Colonic mucosa (tissue), 4 donors: ENCODE results near the gene SUPT5H. TPM values are rescaled to one million over a fixed set of nuclear protein-coding genes. Genes with fewer than 3 reads are reported as not detected.

Source experiments
- DNase-seq: peaks from one replicate; pipeline ENCODE4 v3.0.0-alpha.2; 2020
- H3K27ac ChIP-seq: fragments of 200-600 bp; one replicate; pipeline ENCODE4 v1.8.0; 2021
- H3K27me3 ChIP-seq: fragments of 200-600 bp; one replicate; pipeline ENCODE4 v1.8.0; 2021
- H3K36me3 ChIP-seq: fragments of 200-600 bp; one replicate; pipeline ENCODE4 v1.8.0; 2021
- H3K4me1 ChIP-seq: fragments of 200-600 bp; one replicate; pipeline ENCODE4 v1.8.0; 2021; ENCODE audit warnings: mild to moderate bottlenecking
- H3K4me3 ChIP-seq: fragments of 200-600 bp; one replicate; pipeline ENCODE4 v1.8.0; 2021
- H3K9ac ChIP-seq, 2 donors: one replicate each; pipeline ENCODE4 v1.7.0; 2013; ENCODE audit warnings: control low read depth in 2 of 2, low read depth in 2 of 2, low read length in 2 of 2
- H3K9me3 ChIP-seq: fragments of 200-600 bp; one replicate; pipeline ENCODE4 v1.8.0; 2021
- CTCF ChIP-seq: fragments of 200-600 bp; IDR thresholded peaks from one replicate; pipeline ENCODE4 v1.8.0; 2022; ENCODE audit warnings: antibody characterized with exemption, mild to moderate bottlenecking
- intact Hi-C: fragments of 100-400 bp; cut with DNase I; formaldehyde crosslinking; loops from one replicate; pipeline ENCODE4 v1.14.1; 2022
- total RNA-seq, 2 donors: library from RNA; stranded (reverse); fragmentation: NEBNext Ultra II Directional in 1 of 2; extraction: Animal tissue kit (Norgen Biotek cat#: 25700) in 1 of 2; gene quantifications; one replicate each; pipeline ENCODE4 v1.2.1, GENCODE V29; 2021
- donor health status: healthy.
- donor health status: DM: no; HTN: no; CAD: no.
- donor health status: DM: no; HTN: no; CAD: no.

SUPT5H gene
- total RNA-seq, 2 donors from 2014 or later = 76.6 to 123 TPM

- TF ChIP-seq CTCF = no peak
- H3K36me3 ChIP-seq = peaks cover 9% of the 10 kb centered on the region
- intact Hi-C loops = no loop called here
- no peaks in the 10 kb centered on the region for H3K27me3 ChIP-seq
- H3K27ac ChIP-seq = peak overlapping the region; percentile 67
- no peak overlapping the region for H3K9ac ChIP-seq
- DNase-seq = no peak
- no peaks in the 10 kb centered on the region for H3K4me1 ChIP-seq
- no peak overlapping the region for H3K4me3 ChIP-seq
- H3K9me3 ChIP-seq = no peaks in the 10 kb centered on the region
Observed at GRCh38 chr19:39427707-39428106, 17.7 kb upstream of the SUPT5H start.

- intact Hi-C loops = no loop called here
- H3K4me1 ChIP-seq = no peaks in the 10 kb centered on the region
- DNase-seq = peak; percentile 25
- H3K36me3 ChIP-seq = peaks cover 17% of the 10 kb centered on the region
- H3K9ac ChIP-seq = peak overlapping the region; percentile 8 to 26
- H3K9me3 ChIP-seq = no peaks in the 10 kb centered on the region
- TF ChIP-seq CTCF = no peak
- no peaks in the 10 kb centered on the region for H3K27me3 ChIP-seq
- H3K4me3 ChIP-seq = no peak overlapping the region
- peak overlapping the region; percentile 67 for H3K27ac ChIP-seq
Observed at GRCh38 chr19:39428283-39429112, 16.9 kb upstream of the SUPT5H start.

GRCh38 chr19:39430675-39431593 lies 14.4 kb upstream of the SUPT5H start:
- Histone ChIP-seq H3K4me1 (peaks cover 3% of the 10 kb centered on the region), H3K27me3 (no peaks in the 10 kb centered on the region), H3K36me3 (peaks cover 27% of the 10 kb centered on the region), H3K9ac (peak overlapping the region; percentile 7 to 39), H3K27ac (peak overlapping the region; percentile 80), H3K4me3 (no peak overlapping the region), H3K9me3 (no peaks in the 10 kb centered on the region)
- DNase-seq = peak; percentile 20
- intact Hi-C loops = no loop called here
- no peak for TF ChIP-seq CTCF

- intact Hi-C loops = no loop called here
Observed at GRCh38 chr19:39432677-39433025, 12.7 kb upstream of the SUPT5H start.

More at GRCh38 chr19:39432677-39433025, 12.7 kb upstream of the SUPT5H start:
- Histone ChIP-seq H3K4me1 (peaks cover 3% of the 10 kb centered on the region), H3K36me3 (peaks cover 27% of the 10 kb centered on the region), H3K4me3 (no peak overlapping the region), H3K9me3 (no peaks in the 10 kb centered on the region), H3K9ac (no peak overlapping the region), H3K27ac (no peak overlapping the region), H3K27me3 (no peaks in the 10 kb centered on the region)
- no peak for TF ChIP-seq CTCF
- no peak for DNase-seq
